GM08714 (cell line): Measurements from ENCODE around the gene PPM1A.
A peak's percentile ranks its signal among the peaks of the same experiment; 100 is the strongest.

Source experiments
- H3K4me3 ChIP-seq: fragments of 200-500 bp; sonication (Bioruptor generic); 2 replicates; pipeline ENCODE4 v1.5.1; 2014; ENCODE audit warnings: mild to moderate bottlenecking, low read length, inconsistent platforms
- ZNF274 ChIP-seq: IDR thresholded peaks from 2 replicates; pipeline ENCODE4 v1.6.1; 2012; ENCODE audit warnings: mild to moderate bottlenecking, low read depth, low read length

The PPM1A gene

GRCh38 chr14:60331201-60332045 is 82.4 kb downstream of the PPM1A start:
- TF ChIP-seq ZNF274: no peak
- H3K4me3 ChIP-seq: peak overlapping the region; percentile 57; the same call in 1 of the 2 replicates

- H3K4me3 ChIP-seq: peak overlapping the region; percentile 57; the same call in 1 of the 2 replicates
- no peak for TF ChIP-seq ZNF274
Measured at GRCh38 chr14:60332046-60332399, 83.0 kb downstream of the PPM1A start.

- TF ChIP-seq ZNF274: no peak
- no peak overlapping the region for H3K4me3 ChIP-seq
Measured at GRCh38 chr14:60332869-60333268, 83.8 kb downstream of the PPM1A start.

GRCh38 chr14:60339571-60339970 is 90.5 kb downstream of the PPM1A start:
- TF ChIP-seq ZNF274: no peak
- no peak overlapping the region for H3K4me3 ChIP-seq

- TF ChIP-seq ZNF274: no peak
- H3K4me3 ChIP-seq: no peak overlapping the region
Measured at GRCh38 chr14:60343571-60344071, 94.6 kb downstream of the PPM1A start.

- TF ChIP-seq ZNF274: no peak
- H3K4me3 ChIP-seq: no peak overlapping the region
Measured at GRCh38 chr14:60344751-60345150, 95.7 kb downstream of the PPM1A start.

GRCh38 chr14:60346706-60347105 is 97.7 kb downstream of the PPM1A start:
- H3K4me3 ChIP-seq: no peak overlapping the region
- no peak for TF ChIP-seq ZNF274

GRCh38 chr14:60348211-60348610 is 99.2 kb downstream of the PPM1A start:
- no peak overlapping the region for H3K4me3 ChIP-seq
- TF ChIP-seq ZNF274: no peak
